ENCODE measurements around the gene PKD1. TPM values are rescaled to one million over a fixed set of nuclear protein-coding genes. Genes with fewer than 3 reads are reported as not detected.

Gene PKD1
- total RNA-seq, 1 experiment from 2014 or later, result 102 TPM

DNA sequence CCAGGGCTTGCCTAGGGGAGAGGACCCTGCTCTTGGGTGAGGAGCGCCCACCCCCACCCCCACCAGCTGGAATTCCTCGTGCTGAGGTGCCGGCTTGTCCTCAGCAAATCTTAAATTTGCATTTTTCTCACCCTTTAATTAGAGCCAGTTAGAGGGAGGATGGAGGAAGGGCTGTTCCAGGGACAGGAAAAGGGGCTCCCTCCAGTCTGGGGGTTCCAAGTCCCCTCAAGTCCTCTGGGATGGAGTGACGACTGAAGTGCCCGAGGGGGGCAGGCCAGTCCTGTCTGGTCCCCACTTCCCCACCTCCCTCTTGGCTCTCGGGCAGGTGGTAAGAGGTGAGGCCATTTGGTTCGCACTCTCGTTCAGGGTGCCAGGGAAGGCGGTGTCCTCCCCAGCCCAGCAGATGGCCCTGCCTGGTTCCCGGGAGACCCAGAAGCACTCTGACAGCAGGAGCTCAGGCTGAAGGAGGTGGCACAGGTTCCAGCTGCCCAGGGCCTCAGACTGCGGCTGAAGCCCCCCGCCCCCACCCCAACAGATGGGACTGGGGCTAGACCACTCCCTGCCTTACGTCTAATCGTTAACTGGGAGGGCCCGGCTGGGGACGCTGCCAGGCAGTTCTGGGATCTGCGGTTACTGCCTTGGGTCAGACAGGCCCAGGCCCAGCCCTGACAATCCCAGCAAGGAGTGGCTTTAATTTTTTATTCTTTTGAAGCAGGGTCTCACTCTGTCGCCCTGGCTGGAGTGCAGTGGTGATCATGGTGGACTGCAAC, 14.9 kb upstream of the PKD1 start (continued):
- TF ChIP-seq, protein P1, sequence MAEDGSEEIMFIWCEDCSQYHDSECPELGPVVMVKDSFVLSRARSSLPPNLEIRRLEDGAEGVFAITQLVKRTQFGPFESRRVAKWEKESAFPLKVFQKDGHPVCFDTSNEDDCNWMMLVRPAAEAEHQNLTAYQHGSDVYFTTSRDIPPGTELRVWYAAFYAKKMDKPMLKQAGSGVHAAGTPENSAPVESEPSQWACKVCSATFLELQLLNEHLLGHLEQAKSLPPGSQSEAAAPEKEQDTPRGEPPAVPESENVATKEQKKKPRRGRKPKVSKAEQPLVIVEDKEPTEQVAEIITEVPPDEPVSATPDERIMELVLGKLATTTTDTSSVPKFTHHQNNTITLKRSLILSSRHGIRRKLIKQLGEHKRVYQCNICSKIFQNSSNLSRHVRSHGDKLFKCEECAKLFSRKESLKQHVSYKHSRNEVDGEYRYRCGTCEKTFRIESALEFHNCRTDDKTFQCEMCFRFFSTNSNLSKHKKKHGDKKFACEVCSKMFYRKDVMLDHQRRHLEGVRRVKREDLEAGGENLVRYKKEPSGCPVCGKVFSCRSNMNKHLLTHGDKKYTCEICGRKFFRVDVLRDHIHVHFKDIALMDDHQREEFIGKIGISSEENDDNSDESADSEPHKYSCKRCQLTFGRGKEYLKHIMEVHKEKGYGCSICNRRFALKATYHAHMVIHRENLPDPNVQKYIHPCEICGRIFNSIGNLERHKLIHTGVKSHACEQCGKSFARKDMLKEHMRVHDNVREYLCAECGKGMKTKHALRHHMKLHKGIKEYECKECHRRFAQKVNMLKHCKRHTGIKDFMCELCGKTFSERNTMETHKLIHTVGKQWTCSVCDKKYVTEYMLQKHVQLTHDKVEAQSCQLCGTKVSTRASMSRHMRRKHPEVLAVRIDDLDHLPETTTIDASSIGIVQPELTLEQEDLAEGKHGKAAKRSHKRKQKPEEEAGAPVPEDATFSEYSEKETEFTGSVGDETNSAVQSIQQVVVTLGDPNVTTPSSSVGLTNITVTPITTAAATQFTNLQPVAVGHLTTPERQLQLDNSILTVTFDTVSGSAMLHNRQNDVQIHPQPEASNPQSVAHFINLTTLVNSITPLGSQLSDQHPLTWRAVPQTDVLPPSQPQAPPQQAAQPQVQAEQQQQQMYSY (CRISPR knock-in tag; IDR thresholded peaks at IDR 0.05), result no peak
- TF ChIP-seq, protein P2, sequence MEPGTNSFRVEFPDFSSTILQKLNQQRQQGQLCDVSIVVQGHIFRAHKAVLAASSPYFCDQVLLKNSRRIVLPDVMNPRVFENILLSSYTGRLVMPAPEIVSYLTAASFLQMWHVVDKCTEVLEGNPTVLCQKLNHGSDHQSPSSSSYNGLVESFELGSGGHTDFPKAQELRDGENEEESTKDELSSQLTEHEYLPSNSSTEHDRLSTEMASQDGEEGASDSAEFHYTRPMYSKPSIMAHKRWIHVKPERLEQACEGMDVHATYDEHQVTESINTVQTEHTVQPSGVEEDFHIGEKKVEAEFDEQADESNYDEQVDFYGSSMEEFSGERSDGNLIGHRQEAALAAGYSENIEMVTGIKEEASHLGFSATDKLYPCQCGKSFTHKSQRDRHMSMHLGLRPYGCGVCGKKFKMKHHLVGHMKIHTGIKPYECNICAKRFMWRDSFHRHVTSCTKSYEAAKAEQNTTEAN (CRISPR knock-in tag; IDR thresholded peaks at IDR 0.05), result 0 out of 2 replicates have a peak, but pooled peaks have one; percentile 35
- TF ChIP-seq ERG (CRISPR knock-in tag; IDR thresholded peaks at IDR 0.05) (peak; percentile 69), GTF2I (CRISPR knock-in tag; conservative IDR thresholded peaks at IDR 0.05) (no peak), NFE2L1 (CRISPR knock-in tag; IDR thresholded peaks at IDR 0.05) (0 out of 2 replicates have a peak, but pooled peaks have one; percentile 40), AFF4 (CRISPR knock-in tag; IDR thresholded peaks at IDR 0.05; ENCODE audit: borderline replicate concordance) (peak; percentile 84; the same call in 1 of the 2 replicates), E2F1 (CRISPR knock-in tag; IDR thresholded peaks at IDR 0.05) (no peak; the same call in 1 of the 2 replicates), CDX4 (CRISPR knock-in tag; IDR thresholded peaks at IDR 0.05; ENCODE audit: borderline replicate concordance) (no peak), USF1 (CRISPR knock-in tag; IDR thresholded peaks at IDR 0.05) (0 out of 2 replicates have a peak, but pooled peaks have one; percentile 60), OVOL2 (CRISPR knock-in tag; IDR thresholded peaks at IDR 0.05; ENCODE audit: borderline replicate concordance) (no peak), NFATC4 (CRISPR knock-in tag; IDR thresholded peaks at IDR 0.05) (peak; percentile 92), ATF2 (CRISPR knock-in tag; IDR thresholded peaks at IDR 0.05; ENCODE audit: borderline replicate concordance, low read depth) (no peak), SOX15 (CRISPR knock-in tag; IDR thresholded peaks at IDR 0.05) (no peak), ELF4 (CRISPR knock-in tag; IDR thresholded peaks at IDR 0.05; ENCODE audit: low read depth) (no peak), RORB (CRISPR knock-in tag; IDR thresholded peaks at IDR 0.05) (no peak), TCF7 (CRISPR knock-in tag; IDR thresholded peaks at IDR 0.05; ENCODE audit: low read depth) (no peak), ZNF416 (CRISPR knock-in tag; IDR thresholded peaks at IDR 0.05) (peak; percentile 96)
- TF ChIP-seq, protein P3, sequence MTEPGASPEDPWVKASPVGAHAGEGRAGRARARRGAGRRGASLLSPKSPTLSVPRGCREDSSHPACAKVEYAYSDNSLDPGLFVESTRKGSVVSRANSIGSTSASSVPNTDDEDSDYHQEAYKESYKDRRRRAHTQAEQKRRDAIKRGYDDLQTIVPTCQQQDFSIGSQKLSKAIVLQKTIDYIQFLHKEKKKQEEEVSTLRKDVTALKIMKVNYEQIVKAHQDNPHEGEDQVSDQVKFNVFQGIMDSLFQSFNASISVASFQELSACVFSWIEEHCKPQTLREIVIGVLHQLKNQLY (CRISPR knock-in tag; IDR thresholded peaks at IDR 0.05), result 0 out of 2 replicates have a peak, but pooled peaks have one; percentile 50
- TF ChIP-seq, protein P4, sequence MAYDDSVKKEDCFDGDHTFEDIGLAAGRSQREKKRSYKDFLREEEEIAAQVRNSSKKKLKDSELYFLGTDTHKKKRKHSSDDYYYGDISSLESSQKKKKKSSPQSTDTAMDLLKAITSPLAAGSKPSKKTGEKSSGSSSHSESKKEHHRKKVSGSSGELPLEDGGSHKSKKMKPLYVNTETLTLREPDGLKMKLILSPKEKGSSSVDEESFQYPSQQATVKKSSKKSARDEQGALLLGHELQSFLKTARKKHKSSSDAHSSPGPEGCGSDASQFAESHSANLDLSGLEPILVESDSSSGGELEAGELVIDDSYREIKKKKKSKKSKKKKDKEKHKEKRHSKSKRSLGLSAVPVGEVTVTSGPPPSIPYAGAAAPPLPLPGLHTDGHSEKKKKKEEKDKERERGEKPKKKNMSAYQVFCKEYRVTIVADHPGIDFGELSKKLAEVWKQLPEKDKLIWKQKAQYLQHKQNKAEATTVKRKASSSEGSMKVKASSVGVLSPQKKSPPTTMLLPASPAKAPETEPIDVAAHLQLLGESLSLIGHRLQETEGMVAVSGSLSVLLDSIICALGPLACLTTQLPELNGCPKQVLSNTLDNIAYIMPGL (CRISPR knock-in tag; IDR thresholded peaks at IDR 0.05), result no peak; the same call in 1 of the 2 replicates
